HEK293 (cell line): ENCODE measurements around the gene VIPR2.

ENCODE experiments used
- CTCF ChIP-seq: fragments of 450-650 bp; formaldehyde crosslinking; IDR thresholded peaks from 2 replicates; pipeline ENCODE4 v1.5.1; 2016; ENCODE audit warnings: missing biosample characterization, missing genetic modification characterization
- SCRT1 ChIP-seq: fragments of 450-650 bp; formaldehyde crosslinking; IDR thresholded peaks from 2 replicates; pipeline ENCODE4 v1.5.1; 2016; ENCODE audit warnings: missing biosample characterization, missing genetic modification characterization, borderline replicate concordance
- ZNF140 ChIP-seq: fragments of 450-650 bp; formaldehyde crosslinking; IDR thresholded peaks from 2 replicates; pipeline ENCODE4 v1.5.1; 2016; ENCODE audit warnings: missing biosample characterization, missing genetic modification characterization
- ZNF501 ChIP-seq: fragments of 450-650 bp; formaldehyde crosslinking; IDR thresholded peaks from 2 replicates; pipeline ENCODE4 v1.5.1; 2016; ENCODE audit warnings: missing biosample characterization, missing genetic modification characterization
- ZNF561 ChIP-seq: fragments of 450-650 bp; IDR thresholded peaks from 2 replicates; pipeline ENCODE4 v1.5.1; 2018; ENCODE audit warnings: missing biosample characterization, missing genetic modification characterization, borderline replicate concordance
- ZNF585B ChIP-seq: fragments of 450-650 bp; formaldehyde crosslinking; IDR thresholded peaks from 2 replicates; pipeline ENCODE4 v1.5.1; 2016; ENCODE audit warnings: missing biosample characterization, missing genetic modification characterization

GRCh38 chr7:158999496-158999895 lies 145.2 kb downstream of the VIPR2 start:
- TF ChIP-seq CTCF (no peak), ZNF561 (no peak), ZNF585B (tag by site-specific recombination) (no peak), SCRT1 (no peak), ZNF140 (no peak), ZNF501 (no peak)
